ENCODE measurements around the gene ZNF326. TPM values are rescaled to one million over a fixed set of nuclear protein-coding genes. Genes with fewer than 3 reads are reported as not detected.

Gene ZNF326
- total and polyA plus RNA-seq, 2 donors (not counting 1 experiment from before 2014, with no cell fraction given), result 8.1 to 10.8 TPM

DNA sequence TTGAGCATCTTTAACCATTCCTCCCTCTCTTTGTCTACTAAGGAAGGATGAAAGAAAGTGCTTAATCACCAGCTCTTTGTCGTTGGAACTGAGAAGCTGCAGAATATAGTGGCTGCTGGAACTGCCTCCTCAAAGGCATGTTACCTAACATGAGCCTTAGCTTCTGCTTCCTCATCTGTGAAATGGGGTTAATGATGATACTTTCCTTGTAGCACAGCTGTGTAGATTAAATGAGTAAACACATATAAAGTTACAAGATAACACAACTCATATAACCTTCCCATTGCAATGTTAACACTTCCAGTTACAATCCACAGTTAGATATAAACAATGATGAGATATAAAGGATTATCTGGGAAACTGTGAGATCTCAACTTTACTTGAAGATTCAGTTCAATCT is 48.4 kb upstream of the ZNF326 start:
- no peak for DNase-seq (ENCODE audit: low read depth in 2 of 2)

GRCh38 chr1:89948722-89949345 is 46.1 kb upstream of the ZNF326 start:
- Histone ChIP-seq H3K4me2 (ENCODE audit: extremely low read depth, insufficient read depth, low read length) (no peak overlapping the region), H3K4me1 (ENCODE audit: control insufficient read depth, extremely low read depth, insufficient read depth, low read length) (peaks cover 17% of the 10 kb centered on the region), H3K36me3 (ENCODE audit: control insufficient read depth, insufficient read depth, low read length) (no peaks in the 10 kb centered on the region), H3K79me2 (ENCODE audit: control insufficient read depth, insufficient read depth, low read length) (no peaks in the 10 kb centered on the region), H3K9me3 (ENCODE audit: control insufficient read depth, insufficient read depth, low read depth, low read length) (no peaks in the 10 kb centered on the region), H3K4me3 (replicated peaks in 1 of 4; ENCODE audit: control extremely low read depth in 1 of 4, insufficient read depth in 1 of 4, low read depth in 3 of 4, low read length in 4 of 4) (no peak overlapping the region), H4K20me1 (ENCODE audit: control insufficient read depth, extremely low read depth, insufficient read depth, low read length) (no peaks in the 10 kb centered on the region), H3K9ac (ENCODE audit: insufficient read depth, low read length) (no peak overlapping the region), H3K27me3 (ENCODE audit: control insufficient read depth, insufficient read depth, low read length) (no peaks in the 10 kb centered on the region), H3K27ac (ENCODE audit: insufficient read depth, low read length) (no peak overlapping the region), H2AFZ (ENCODE audit: low read length) (no peak overlapping the region)
- no peak for TF ChIP-seq CTCF (conservative IDR thresholded peaks at IDR 0.05 in 1 of 2, IDR thresholded peaks at IDR 0.05 in 1 of 2; ENCODE audit: low read depth in 1 of 2, low read length in 2 of 2)
- no peak for DNase-seq (ENCODE audit: low read depth in 2 of 2)

More for the DNA sequence above, 48.4 kb upstream of the ZNF326 start:
- no peaks in the 10 kb centered on the region for H3K79me2 ChIP-seq (ENCODE audit: control insufficient read depth, insufficient read depth, low read length)
- peaks cover 18% of the 10 kb centered on the region for H3K4me1 ChIP-seq (ENCODE audit: control insufficient read depth, extremely low read depth, insufficient read depth, low read length)
- H3K9ac ChIP-seq (ENCODE audit: insufficient read depth, low read length), result no peak overlapping the region
- H3K36me3 ChIP-seq (ENCODE audit: control insufficient read depth, insufficient read depth, low read length), result no peaks in the 10 kb centered on the region
- TF ChIP-seq CTCF (conservative IDR thresholded peaks at IDR 0.05 in 1 of 2, IDR thresholded peaks at IDR 0.05 in 1 of 2; ENCODE audit: low read depth in 1 of 2, low read length in 2 of 2), result no peak
- TF ChIP-seq EZH2 (IDR thresholded peaks at IDR 0.05; ENCODE audit: low read length, missing control alignments), result no peak
- H3K4me2 ChIP-seq (ENCODE audit: extremely low read depth, insufficient read depth, low read length), result no peak overlapping the region
- H3K9me3 ChIP-seq (ENCODE audit: control insufficient read depth, insufficient read depth, low read depth, low read length), result no peaks in the 10 kb centered on the region
- no peak overlapping the region for H3K4me3 ChIP-seq (replicated peaks in 1 of 4; ENCODE audit: control extremely low read depth in 1 of 4, insufficient read depth in 1 of 4, low read depth in 3 of 4, low read length in 4 of 4)
- no peak overlapping the region for H3K27ac ChIP-seq (ENCODE audit: insufficient read depth, low read length)
- no peaks in the 10 kb centered on the region for H3K27me3 ChIP-seq (ENCODE audit: control insufficient read depth, insufficient read depth, low read length)
- H2AFZ ChIP-seq (ENCODE audit: low read length), result no peak overlapping the region
- H4K20me1 ChIP-seq (ENCODE audit: control insufficient read depth, extremely low read depth, insufficient read depth, low read length), result no peaks in the 10 kb centered on the region

GRCh38 chr1:89949991-89950624 is 44.8 kb upstream of the ZNF326 start:
- H3K27ac ChIP-seq (ENCODE audit: insufficient read depth, low read length), result no peak overlapping the region

More at GRCh38 chr1:89949991-89950624, 44.8 kb upstream of the ZNF326 start:
- Histone ChIP-seq H3K9me3 (ENCODE audit: control insufficient read depth, insufficient read depth, low read depth, low read length) (no peaks in the 10 kb centered on the region), H3K27me3 (ENCODE audit: control insufficient read depth, insufficient read depth, low read length) (no peaks in the 10 kb centered on the region), H3K4me1 (ENCODE audit: control insufficient read depth, extremely low read depth, insufficient read depth, low read length) (peaks cover 15% of the 10 kb centered on the region), H3K79me2 (ENCODE audit: control insufficient read depth, insufficient read depth, low read length) (no peaks in the 10 kb centered on the region), H3K4me3 (replicated peaks in 1 of 4; ENCODE audit: control extremely low read depth in 1 of 4, insufficient read depth in 1 of 4, low read depth in 3 of 4, low read length in 4 of 4) (no peak overlapping the region), H4K20me1 (ENCODE audit: control insufficient read depth, extremely low read depth, insufficient read depth, low read length) (no peaks in the 10 kb centered on the region), H3K9ac (ENCODE audit: insufficient read depth, low read length) (no peak overlapping the region), H3K4me2 (ENCODE audit: extremely low read depth, insufficient read depth, low read length) (no peak overlapping the region), H2AFZ (ENCODE audit: low read length) (no peak overlapping the region), H3K36me3 (ENCODE audit: control insufficient read depth, insufficient read depth, low read length) (no peaks in the 10 kb centered on the region)
- TF ChIP-seq EZH2 (IDR thresholded peaks at IDR 0.05; ENCODE audit: low read length, missing control alignments) (no peak), CTCF (conservative IDR thresholded peaks at IDR 0.05 in 1 of 2, IDR thresholded peaks at IDR 0.05 in 1 of 2; ENCODE audit: low read depth in 1 of 2, low read length in 2 of 2) (no peak)
- DNase-seq (ENCODE audit: low read depth in 2 of 2), result no peak

Data from fibroblast of lung (primary cell).